Suprapubic skin (tissue), 4 donors: ENCODE measurements around the gene SYNC. TPM values are rescaled to one million over a fixed set of nuclear protein-coding genes. Genes with fewer than 3 reads are reported as not detected.

ENCODE experiments used
- DNase-seq, 2 donors: peaks; one replicate each; pipeline ENCODE4 v3.0.0-alpha.2; 2019; ENCODE audit warnings: low spot score in 2 of 2
- H3K27ac ChIP-seq: fragments of 200-600 bp; sonication (generic); one replicate; pipeline ENCODE4 v1.5.1; 2019
- H3K27me3 ChIP-seq: fragments of 200-600 bp; sonication (generic); one replicate; pipeline ENCODE4 v1.5.1; 2019
- H3K36me3 ChIP-seq: fragments of 200-600 bp; sonication (generic); one replicate; pipeline ENCODE4 v1.5.1; 2019
- H3K4me1 ChIP-seq: fragments of 200-600 bp; sonication (generic); one replicate; pipeline ENCODE4 v1.5.1; 2019
- H3K4me3 ChIP-seq: fragments of 200-600 bp; sonication (generic); one replicate; pipeline ENCODE4 v1.5.1; 2019; ENCODE audit warnings: mild to moderate bottlenecking
- H3K9me3 ChIP-seq: fragments of 200-600 bp; sonication (generic); one replicate; pipeline ENCODE4 v1.5.1; 2019
- CTCF ChIP-seq, 2 donors: fragments of 200-600 bp in 1 of 2; fragments of 450-650 bp in 1 of 2; sonication (generic) in 1 of 2; IDR thresholded peaks; one replicate each; pipeline ENCODE4 v1.5.1; 2016 to 2019; ENCODE audit warnings: antibody characterized with exemption in 2 of 2, mild to moderate bottlenecking in 1 of 2, moderate library complexity in 1 of 2
- EP300 ChIP-seq: sonication (generic); formaldehyde crosslinking; IDR thresholded peaks from one replicate; pipeline ENCODE4 v1.6.1; 2017; ENCODE audit warnings: antibody characterized with exemption
- POLR2A ChIP-seq, 2 donors: fragments of 450-650 bp; IDR thresholded peaks; one replicate each; pipeline ENCODE4 v1.6.1; 2017; ENCODE audit warnings: antibody characterized with exemption in 2 of 2, mild to moderate bottlenecking in 2 of 2, moderate library complexity in 2 of 2
- POLR2AphosphoS5 ChIP-seq, 3 donors: sonication (generic); formaldehyde crosslinking; IDR thresholded peaks; one replicate each; pipeline ENCODE4 v1.6.1; 2017; ENCODE audit warnings: antibody characterized with exemption in 3 of 3
- WGBS: methylation state at CpG from one replicate; pipeline ENCODE4 v1.1.5; 2018; 5-methylcytosine and 5-hydroxymethylcytosine counted together
- total RNA-seq, 4 donors: library from RNA; depleted of rRNA; stranded (reverse); fragments of >200 nt; gene quantifications; one replicate each; pipeline ENCODE4 v1.1.0, GENCODE V29; 2016

SYNC gene
- total RNA-seq, 4 donors from 2014 or later: 7.4 to 11.4 (median 8.3) TPM

GRCh38 chr1:32746130-32746529 lies 43.6 kb upstream of the SYNC start:
- no peak for TF ChIP-seq POLR2A (IDR thresholded peaks at IDR 0.05)
- no peak for TF ChIP-seq CTCF (IDR thresholded peaks at IDR 0.05)
- no peak for TF ChIP-seq POLR2AphosphoS5 (IDR thresholded peaks at IDR 0.05)
- no peak for TF ChIP-seq EP300
- 80% methylated on average over 9 of the region's 9 CpGs for WGBS

DNA sequence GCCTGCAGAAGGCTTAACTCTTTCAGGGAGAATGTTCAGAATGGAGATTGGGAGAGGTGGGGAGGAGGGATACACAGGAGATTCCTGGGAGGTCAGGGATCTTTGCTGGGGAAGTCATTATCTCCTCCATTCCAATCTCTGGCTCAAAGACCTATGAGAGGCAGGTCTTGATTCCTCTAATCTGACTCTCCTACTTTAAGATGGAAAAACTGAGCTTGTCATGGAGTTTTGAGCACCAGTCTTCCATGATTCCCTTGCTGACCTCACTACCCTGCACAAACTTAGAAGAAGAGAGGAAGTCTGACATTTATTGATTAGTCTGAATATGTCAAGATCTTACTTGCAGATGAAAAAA lies 41.5 kb upstream of the SYNC start:
- no peak for DNase-seq
- Histone ChIP-seq H3K4me1 (peaks cover 38% of the 10 kb centered on the region), H3K27ac (peak overlapping the region; percentile 18), H3K4me3 (no peak overlapping the region), H3K27me3 (no peaks in the 10 kb centered on the region), H3K9me3 (no peaks in the 10 kb centered on the region), H3K36me3 (no peaks in the 10 kb centered on the region)
- TF ChIP-seq POLR2AphosphoS5 (IDR thresholded peaks at IDR 0.05) (no peak), POLR2A (IDR thresholded peaks at IDR 0.05) (no peak)

More at GRCh38 chr1:32746130-32746529, 43.6 kb upstream of the SYNC start:
- no peaks in the 10 kb centered on the region for H3K27me3 ChIP-seq
- no peaks in the 10 kb centered on the region for H3K36me3 ChIP-seq
- H3K9me3 ChIP-seq: no peaks in the 10 kb centered on the region
- no peak overlapping the region for H3K27ac ChIP-seq
- H3K4me3 ChIP-seq: no peak overlapping the region
- no peak for DNase-seq
- peaks cover 29% of the 10 kb centered on the region for H3K4me1 ChIP-seq

GRCh38 chr1:32743380-32744070 lies 41.0 kb upstream of the SYNC start:
- no peaks in the 10 kb centered on the region for H3K9me3 ChIP-seq
- WGBS: 21% methylated on average over 6 of the region's 6 CpGs
- peaks cover 38% of the 10 kb centered on the region for H3K4me1 ChIP-seq
- H3K4me3 ChIP-seq: peak overlapping the region; percentile 85
- no peak for DNase-seq
- peak overlapping the region; percentile 94 for H3K27ac ChIP-seq
- no peaks in the 10 kb centered on the region for H3K36me3 ChIP-seq
- H3K27me3 ChIP-seq: no peaks in the 10 kb centered on the region
- TF ChIP-seq POLR2AphosphoS5 (IDR thresholded peaks at IDR 0.05) (no peak), EP300 (no peak), CTCF (IDR thresholded peaks at IDR 0.05) (no peak), POLR2A (IDR thresholded peaks at IDR 0.05) (no peak)

- no peak for DNase-seq
- 43% methylated on average over 4 of the region's 4 CpGs for WGBS
- Histone ChIP-seq H3K9me3 (no peaks in the 10 kb centered on the region), H3K4me3 (peak overlapping the region; percentile 85), H3K27ac (peak overlapping the region; percentile 94), H3K36me3 (no peaks in the 10 kb centered on the region), H3K4me1 (peaks cover 39% of the 10 kb centered on the region), H3K27me3 (no peaks in the 10 kb centered on the region)
- TF ChIP-seq POLR2AphosphoS5 (IDR thresholded peaks at IDR 0.05) (no peak), POLR2A (IDR thresholded peaks at IDR 0.05) (no peak), EP300 (no peak), CTCF (IDR thresholded peaks at IDR 0.05) (no peak)
Measured at GRCh38 chr1:32742956-32743355, 40.4 kb upstream of the SYNC start.

GRCh38 chr1:32742199-32742947 lies 39.8 kb upstream of the SYNC start:
- Histone ChIP-seq H3K36me3 (no peaks in the 10 kb centered on the region), H3K27ac (peak overlapping the region; percentile 94), H3K4me1 (peaks cover 45% of the 10 kb centered on the region), H3K27me3 (no peaks in the 10 kb centered on the region), H3K9me3 (no peaks in the 10 kb centered on the region), H3K4me3 (peak overlapping the region; percentile 85)
- no peak for TF ChIP-seq EP300
- 15% methylated on average over 9 of the region's 28 CpGs for WGBS
- DNase-seq: no peak

DNA sequence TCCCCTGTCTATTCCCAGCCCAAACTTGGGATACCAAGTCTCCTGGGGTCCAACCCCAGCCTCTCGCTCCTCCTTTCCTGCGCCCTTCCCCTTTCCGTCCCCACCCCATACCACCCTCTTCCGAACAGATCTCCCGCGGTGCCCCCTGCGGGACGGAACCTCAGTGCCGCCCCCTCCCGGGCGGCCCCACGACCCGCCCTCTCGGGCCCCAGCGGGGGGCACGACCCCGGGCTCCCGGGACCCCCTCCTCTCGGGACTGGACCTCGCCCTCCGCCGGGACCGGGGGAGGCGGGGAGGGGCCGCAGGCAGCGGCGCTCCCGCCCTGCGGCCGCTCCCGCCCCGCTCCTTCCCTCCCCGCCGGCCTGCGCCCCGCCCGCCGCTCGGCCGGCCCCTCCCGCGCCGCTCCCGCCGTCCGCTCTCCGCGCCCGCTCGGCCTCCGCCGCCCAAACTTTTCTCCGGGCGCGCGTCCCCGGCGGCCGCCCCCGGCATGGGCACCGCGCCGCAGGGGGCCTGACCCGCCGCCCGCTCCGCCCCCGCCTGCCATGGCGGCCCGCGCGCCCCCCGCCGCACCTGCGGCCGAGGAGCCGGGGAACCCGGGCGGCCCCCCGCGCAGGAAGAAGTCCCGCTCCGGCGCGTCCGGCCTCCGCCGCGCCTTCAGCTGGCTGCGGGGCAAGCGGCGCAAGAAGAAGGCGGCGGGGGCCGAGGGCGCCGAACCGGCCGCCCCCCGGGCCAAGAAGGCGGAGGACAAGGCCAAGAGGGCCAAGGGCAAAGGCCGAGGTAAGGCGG lies 39.0 kb upstream of the SYNC start:
- Histone ChIP-seq H3K9me3 (no peaks in the 10 kb centered on the region), H3K4me1 (peaks cover 48% of the 10 kb centered on the region), H3K27me3 (no peaks in the 10 kb centered on the region), H3K4me3 (peak overlapping the region; percentile 85), H3K27ac (peak overlapping the region; percentile 94), H3K36me3 (no peaks in the 10 kb centered on the region)
- TF ChIP-seq CTCF (IDR thresholded peaks at IDR 0.05) (peak in 1 of 2 donors; percentile 28), POLR2A (IDR thresholded peaks at IDR 0.05) (no peak)
- WGBS: 1% methylated on average over 47 of the region's 103 CpGs
- no peak for DNase-seq
